ENCODE results near the gene DUSP9.

- TF ChIP-seq CTCF (conservative IDR thresholded peaks at IDR 0.05 in 1 of 2, IDR thresholded peaks at IDR 0.05 in 1 of 2; ENCODE audit: extremely low read depth in 1 of 2, insufficient read depth in 1 of 2, low read depth in 1 of 2, low read length in 2 of 2) (no peak), EZH2 (IDR thresholded peaks at IDR 0.05; ENCODE audit: borderline replicate concordance, low read length) (no peak)
Measured at GRCh38 chrX:153631346-153631745, 15.7 kb upstream of the DUSP9 start.
